AG04450 (cell line): Measurements from ENCODE around the gene CALHM3. TPM values are rescaled to one million over a fixed set of nuclear protein-coding genes. Genes with fewer than 3 reads are reported as not detected.

Experiments used
- CTCF ChIA-PET: fragments of 300-600, 350-600 bp; formaldehyde crosslinking; extraction: SDS; loops from one replicate; lab custom pipeline; 2022; ENCODE audit warnings: antibody characterized with exemption, inconsistent platforms; lab: Charles Lee
- POLR2A ChIA-PET: fragments of 350-600 bp; formaldehyde crosslinking; extraction: SDS; loops from one replicate; lab custom pipeline; 2021; ENCODE audit warnings: antibody characterized with exemption, inconsistent platforms; lab: Yijun Ruan, JAX
- DNase-seq: peaks from one replicate; pipeline ENCODE4 v3.0.0-alpha.2; 2011; ENCODE audit warnings: low read depth, low spot score
- H3K27ac ChIP-seq: one replicate; pipeline ENCODE4 v1.5.1; 2012; ENCODE audit warnings: low read depth, low read length, control low read depth
- H3K27me3 ChIP-seq: one replicate; pipeline ENCODE4 v1.6.0; 2012; ENCODE audit warnings: low read length; ENCODE audit not compliant: control insufficient read depth, insufficient read depth
- H3K4me3 ChIP-seq: 2 replicates; pipeline ENCODE4 v1.5.1; 2011; ENCODE audit warnings: mild to moderate bottlenecking, low read depth, low read length, control low read depth
- H3K9me3 ChIP-seq: 2 replicates; pipeline ENCODE4 v1.5.1; 2012; ENCODE audit warnings: low read length; ENCODE audit not compliant: control insufficient read depth, insufficient read depth
- CTCF ChIP-seq: IDR thresholded peaks from 2 replicates; pipeline ENCODE4 v1.5.1; 2011; ENCODE audit warnings: low read depth, low read length, control low read depth, inconsistent platforms
- polyA plus RNA-seq: library from polyadenylated mRNA; depleted of rRNA; stranded (reverse); fragments of >200 nt; gene quantifications from 2 replicates; pipeline ENCODE4 v1.2.3, GENCODE V29; 2011; rRNA removed

Gene CALHM3
- polyA plus RNA-seq, 1 experiment = not detected

GRCh38 chr10:103423748-103424147, 55.3 kb downstream of the CALHM3 start:
- Histone ChIP-seq H3K27ac (no peak overlapping the region), H3K27me3 (no peaks in the 10 kb centered on the region), H3K4me3 (no peak overlapping the region), H3K9me3 (no peaks in the 10 kb centered on the region)
- DNase-seq = no peak
- ChIA-PET POLR2A (interaction anchor here (1.4 kb wide), 1 partner anchor 10 kb away, joined by 3 read pairs; no protein-coding TSS in a partner anchor), CTCF (no interaction called here)
- no peak for TF ChIP-seq CTCF

Other genes with a start within 250 kb of the CALHM3 start
- 0.15 and 0.20 TPM in 2 replicates for gene RPEL1, start 233.4 kb downstream of the CALHM3 start, polyA plus RNA-seq
- 5.2 and 6.6 TPM in 2 replicates for gene INA, start 202.1 kb downstream of the CALHM3 start, polyA plus RNA-seq
- 6.9 and 9.9 TPM in 2 replicates for gene PCGF6, start 128.1 kb downstream of the CALHM3 start, polyA plus RNA-seq
- gene TAF5, start 111.3 kb downstream of the CALHM3 start, polyA plus RNA-seq = 2.3 and 3.5 TPM in 2 replicates
- 258 and 407 TPM in 2 replicates for gene ATP5MK, start 82.8 kb downstream of the CALHM3 start, polyA plus RNA-seq
- 18.5 and 21.9 TPM in 2 replicates for gene PDCD11, start 82.6 kb downstream of the CALHM3 start, polyA plus RNA-seq
- 9.2 and 11.3 TPM in 2 replicates for gene CALHM2, start 26.9 kb downstream of the CALHM3 start, polyA plus RNA-seq
- not detected in 2 replicates for gene CALHM1, start 20.3 kb downstream of the CALHM3 start, polyA plus RNA-seq
- 0.67 and 0.82 TPM in 2 replicates for gene NEURL1, start 14.5 kb upstream of the CALHM3 start, polyA plus RNA-seq